ENCODE measurements around the gene ARSJ. TPM values are rescaled to one million over a fixed set of nuclear protein-coding genes. Genes with fewer than 3 reads are reported as not detected.
A peak's percentile ranks its signal among the peaks of the same experiment; 100 is the strongest.

Gene ARSJ
- polyA plus RNA-seq, 1 donor (not counting 4 experiments of a cell fraction or from before 2014, with no cell fraction given), result 15.7 TPM

DNA sequence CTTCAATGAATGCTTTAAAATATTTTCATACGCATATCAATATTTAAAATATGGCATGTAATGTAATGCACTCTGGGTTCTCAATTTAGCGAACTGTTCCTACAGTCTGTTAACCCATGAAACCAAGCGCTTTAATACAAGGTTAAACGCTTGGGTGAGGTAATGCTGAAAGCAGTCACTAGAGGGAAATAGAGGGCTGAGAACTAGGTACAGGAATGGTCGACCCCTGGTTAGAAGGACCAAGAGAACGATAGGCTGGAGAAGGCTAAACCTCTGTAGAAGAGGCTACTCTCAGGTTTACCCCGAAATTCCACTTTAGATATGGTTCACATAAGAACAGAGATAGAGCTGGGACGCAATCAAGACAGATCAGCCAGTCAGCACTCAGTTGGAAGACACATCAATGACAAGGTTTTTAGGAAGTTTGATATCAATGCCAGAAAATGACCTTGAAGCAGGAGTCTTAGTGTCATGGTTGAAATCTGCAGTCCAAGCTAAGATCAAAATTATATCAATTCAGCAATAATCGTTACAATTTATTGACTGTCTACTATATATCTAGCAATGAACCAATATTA, 26.9 kb downstream of the ARSJ start:
- H3K36me3 ChIP-seq (ENCODE audit: control insufficient read depth in 2 of 2, extremely low read depth in 1 of 2, insufficient read depth in 2 of 2, low read length in 2 of 2), result no peaks in the 10 kb centered on the region
- no peaks in the 10 kb centered on the region for H4K20me1 ChIP-seq (ENCODE audit: control insufficient read depth, extremely low read depth, insufficient read depth, low read length)
- H3K4me1 ChIP-seq (ENCODE audit: control insufficient read depth, extremely low read depth, insufficient read depth, low read length), result peaks cover 4% of the 10 kb centered on the region
- no peak overlapping the region for H3K4me3 ChIP-seq (ENCODE audit: control insufficient read depth in 2 of 3, extremely low read depth in 1 of 3, insufficient read depth in 2 of 3, low read depth in 1 of 3, low read length in 3 of 3)
- TF ChIP-seq, protein P1, sequence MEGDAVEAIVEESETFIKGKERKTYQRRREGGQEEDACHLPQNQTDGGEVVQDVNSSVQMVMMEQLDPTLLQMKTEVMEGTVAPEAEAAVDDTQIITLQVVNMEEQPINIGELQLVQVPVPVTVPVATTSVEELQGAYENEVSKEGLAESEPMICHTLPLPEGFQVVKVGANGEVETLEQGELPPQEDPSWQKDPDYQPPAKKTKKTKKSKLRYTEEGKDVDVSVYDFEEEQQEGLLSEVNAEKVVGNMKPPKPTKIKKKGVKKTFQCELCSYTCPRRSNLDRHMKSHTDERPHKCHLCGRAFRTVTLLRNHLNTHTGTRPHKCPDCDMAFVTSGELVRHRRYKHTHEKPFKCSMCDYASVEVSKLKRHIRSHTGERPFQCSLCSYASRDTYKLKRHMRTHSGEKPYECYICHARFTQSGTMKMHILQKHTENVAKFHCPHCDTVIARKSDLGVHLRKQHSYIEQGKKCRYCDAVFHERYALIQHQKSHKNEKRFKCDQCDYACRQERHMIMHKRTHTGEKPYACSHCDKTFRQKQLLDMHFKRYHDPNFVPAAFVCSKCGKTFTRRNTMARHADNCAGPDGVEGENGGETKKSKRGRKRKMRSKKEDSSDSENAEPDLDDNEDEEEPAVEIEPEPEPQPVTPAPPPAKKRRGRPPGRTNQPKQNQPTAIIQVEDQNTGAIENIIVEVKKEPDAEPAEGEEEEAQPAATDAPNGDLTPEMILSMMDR (optimal IDR thresholded peaks at IDR 0.05 in 1 of 3, IDR thresholded peaks at IDR 0.05 in 1 of 3, conservative IDR thresholded peaks at IDR 0.05 in 1 of 3; ENCODE audit: extremely low read depth in 1 of 3, insufficient read depth in 2 of 3, low read length in 3 of 3), result peak; percentile 64 to 78 (median 66)
- TF ChIP-seq EZH2 (IDR thresholded peaks at IDR 0.05; ENCODE audit: low read length), result no peak
- H3K27ac ChIP-seq (ENCODE audit: control insufficient read depth, insufficient read depth, low read length), result no peak overlapping the region
- no peak overlapping the region for H3K4me2 ChIP-seq (ENCODE audit: control insufficient read depth, extremely low read depth, insufficient read depth, low read depth, low read length)
- DNase-seq (ENCODE audit: low read depth, low spot score) (no peak), FAIRE-seq (peak; percentile 52)
- no peak overlapping the region for H2AFZ ChIP-seq (ENCODE audit: control insufficient read depth, low read length)
- H3K27me3 ChIP-seq (ENCODE audit: control insufficient read depth, extremely low read depth, insufficient read depth, low read length), result no peaks in the 10 kb centered on the region
- no peaks in the 10 kb centered on the region for H3K9me3 ChIP-seq (ENCODE audit: control insufficient read depth, low read depth, low read length)
- no peaks in the 10 kb centered on the region for H3K79me2 ChIP-seq (ENCODE audit: control insufficient read depth, insufficient read depth, low read length)
- H3K9me1 ChIP-seq (ENCODE audit: control insufficient read depth, extremely low read depth, insufficient read depth, low read length), result no peaks in the 10 kb centered on the region
- H3K9ac ChIP-seq (ENCODE audit: control insufficient read depth, extremely low read depth, insufficient read depth, low read length), result no peak overlapping the region
- dilution Hi-C loops (cut with MboI; ENCODE audit: extremely low pct_ligation_motif_present, low sequenced_read_pairs), result no loop called here

DNA sequence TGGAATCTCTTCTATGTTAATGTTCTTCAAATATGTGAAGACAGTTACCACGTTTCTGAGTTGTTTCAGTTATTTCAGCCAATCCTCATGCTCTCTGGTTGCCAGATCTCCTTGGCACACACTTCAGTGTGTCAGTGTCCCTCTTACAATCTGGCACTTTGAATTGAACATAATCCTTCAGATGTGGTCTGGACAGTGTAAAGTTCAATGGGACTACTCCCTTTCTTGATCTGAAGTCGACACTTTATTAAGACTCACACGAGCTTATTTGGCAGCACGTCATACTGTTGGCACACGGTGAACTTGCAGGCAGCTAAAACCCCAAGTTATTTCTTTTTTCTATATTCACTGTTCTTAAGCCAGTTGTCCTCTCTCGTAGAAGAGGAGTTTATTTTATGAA, 28.2 kb downstream of the ARSJ start:
- DNase-seq (ENCODE audit: low read depth, low spot score) (no peak), FAIRE-seq (no peak)
- Histone ChIP-seq H2AFZ (ENCODE audit: control insufficient read depth, low read length) (no peak overlapping the region), H3K79me2 (ENCODE audit: control insufficient read depth, insufficient read depth, low read length) (no peaks in the 10 kb centered on the region), H3K27me3 (ENCODE audit: control insufficient read depth, extremely low read depth, insufficient read depth, low read length) (no peaks in the 10 kb centered on the region), H3K9ac (ENCODE audit: control insufficient read depth, extremely low read depth, insufficient read depth, low read length) (no peak overlapping the region), H3K9me1 (ENCODE audit: control insufficient read depth, extremely low read depth, insufficient read depth, low read length) (no peaks in the 10 kb centered on the region), H3K27ac (ENCODE audit: control insufficient read depth, insufficient read depth, low read length) (no peak overlapping the region), H4K20me1 (ENCODE audit: control insufficient read depth, extremely low read depth, insufficient read depth, low read length) (no peaks in the 10 kb centered on the region), H3K4me3 (ENCODE audit: control insufficient read depth in 2 of 3, extremely low read depth in 1 of 3, insufficient read depth in 2 of 3, low read depth in 1 of 3, low read length in 3 of 3) (no peak overlapping the region), H3K9me3 (ENCODE audit: control insufficient read depth, low read depth, low read length) (no peaks in the 10 kb centered on the region), H3K4me1 (ENCODE audit: control insufficient read depth, extremely low read depth, insufficient read depth, low read length) (peaks cover 7% of the 10 kb centered on the region), H3K4me2 (ENCODE audit: control insufficient read depth, extremely low read depth, insufficient read depth, low read depth, low read length) (no peak overlapping the region), H3K36me3 (ENCODE audit: control insufficient read depth in 2 of 2, extremely low read depth in 1 of 2, insufficient read depth in 2 of 2, low read length in 2 of 2) (no peaks in the 10 kb centered on the region)
- dilution Hi-C loops (cut with MboI; ENCODE audit: extremely low pct_ligation_motif_present, low sequenced_read_pairs), result no loop called here
- no peak for TF ChIP-seq EZH2 (IDR thresholded peaks at IDR 0.05; ENCODE audit: low read length)
- TF ChIP-seq, protein P1 (optimal IDR thresholded peaks at IDR 0.05 in 1 of 3, IDR thresholded peaks at IDR 0.05 in 1 of 3, conservative IDR thresholded peaks at IDR 0.05 in 1 of 3; ENCODE audit: extremely low read depth in 1 of 3, insufficient read depth in 2 of 3, low read length in 3 of 3), result no peak

All from keratinocyte (primary cell).